GM21619 (cell line): Measurements from ENCODE around the gene ULK3.

Experiments used
- ATAC-seq: cut with Tn5 transposase; IDR thresholded peaks from one replicate; pipeline ENCODE4 v1.9.1; 2021; ENCODE audit not compliant: unreplicated experiment

The ULK3 gene

DNA sequence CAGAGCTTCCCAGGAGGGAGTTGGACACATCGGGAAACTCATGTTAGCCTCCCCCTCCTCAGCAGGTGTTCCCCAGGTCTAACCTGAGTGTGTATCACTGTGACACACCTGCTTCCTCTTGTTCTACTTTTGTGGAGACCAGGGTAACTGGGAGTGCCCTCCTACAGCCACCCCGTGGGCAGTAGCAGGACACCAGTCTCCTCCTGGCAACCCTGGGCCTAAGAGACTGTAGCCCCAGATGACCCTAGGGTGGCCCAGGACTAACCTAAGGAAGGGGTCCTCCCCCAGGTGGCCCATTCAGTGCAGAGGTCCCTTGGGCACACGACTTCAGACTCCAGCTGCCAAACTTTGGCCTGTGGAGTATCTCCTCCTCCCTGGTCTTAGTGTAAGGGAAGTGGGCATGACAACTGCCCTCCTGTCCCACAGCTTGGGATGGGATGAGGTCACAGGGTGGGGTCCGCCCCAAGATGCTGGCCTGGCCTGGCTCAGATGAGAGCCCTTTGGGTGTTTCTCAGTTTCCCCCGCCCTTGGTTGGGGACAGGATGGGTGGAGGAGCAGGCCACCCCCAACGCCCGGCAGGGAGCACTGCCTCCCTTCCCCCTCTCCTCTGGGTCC lies 56.3 kb downstream of the ULK3 start:
- ATAC-seq: no peak
